GM12878 (cell line): ENCODE measurements around the gene OMG. TPM values are rescaled to one million over a fixed set of nuclear protein-coding genes. Genes with fewer than 3 reads are reported as not detected.
A peak's percentile ranks its signal among the peaks of the same experiment; 100 is the strongest.

Experiments used
- ASH2L ChIP-seq: fragments of 300-600, 200-600 bp; sonication (generic); IDR thresholded peaks from 2 replicates; pipeline ENCODE4 v1.6.1; 2017; ENCODE audit warnings: low read depth, mild to moderate bottlenecking, borderline replicate concordance
- CEBPZ ChIP-seq: fragments of 150-350 bp; IDR thresholded peaks from 2 replicates; pipeline ENCODE4 v1.6.1; 2016; ENCODE audit warnings: low read depth, low read length
- CUX1 ChIP-seq: IDR thresholded peaks from 2 replicates; pipeline ENCODE4 v1.6.1; 2012; ENCODE audit warnings: improper control_type of control experiment, low read depth, low read length; ENCODE audit not compliant: insufficient replicate concordance
- FOXM1 ChIP-seq: IDR thresholded peaks from 2 replicates; pipeline ENCODE4 v1.6.1; 2012; ENCODE audit warnings: low read depth, mild to moderate bottlenecking, inconsistent platforms, low read length, moderate library complexity
- IRF3 ChIP-seq: fragments of 450-650 bp; IDR thresholded peaks from 2 replicates; pipeline ENCODE4 v1.6.1; 2014; ENCODE audit warnings: mild to moderate bottlenecking
- JUND ChIP-seq: IDR thresholded peaks from 2 replicates; pipeline ENCODE4 v1.6.1; 2012; ENCODE audit warnings: low read depth, mild to moderate bottlenecking, low read length, improper control_type of control experiment, moderate library complexity
- KLF5 ChIP-seq: fragments of 450-650 bp; IDR thresholded peaks from 2 replicates; pipeline ENCODE4 v1.6.1; 2014; ENCODE audit warnings: mild to moderate bottlenecking; ENCODE audit not compliant: partially characterized antibody
- MLLT1 ChIP-seq: fragments of 450-650 bp; IDR thresholded peaks from 2 replicates; pipeline ENCODE4 v1.6.1; 2016; ENCODE audit warnings: mild to moderate bottlenecking
- NFIC ChIP-seq: IDR thresholded peaks from 2 replicates; pipeline ENCODE4 v1.6.1; 2012; ENCODE audit warnings: low read depth, mild to moderate bottlenecking, inconsistent platforms, low read length, moderate library complexity
- PAX8 ChIP-seq: fragments of 450-650 bp; IDR thresholded peaks from 2 replicates; pipeline ENCODE4 v1.6.1; 2017; ENCODE audit warnings: mild to moderate bottlenecking, moderate library complexity
- PBX3 ChIP-seq: IDR thresholded peaks from 2 replicates; pipeline ENCODE4 v1.6.1; 2011; ENCODE audit warnings: mild to moderate bottlenecking, low read depth, low read length, moderate library complexity; ENCODE audit not compliant: insufficient replicate concordance
- PKNOX1 ChIP-seq: fragments of 450-650 bp; IDR thresholded peaks from 2 replicates; pipeline ENCODE4 v1.6.1; 2016; ENCODE audit warnings: mild to moderate bottlenecking
- TBL1XR1 ChIP-seq: IDR thresholded peaks from 2 replicates; pipeline ENCODE4 v1.6.1; 2012; ENCODE audit warnings: low read depth, low read length, improper control_type of control experiment
- TCF7 ChIP-seq: IDR thresholded peaks from 2 replicates; pipeline ENCODE4 v1.6.1; 2014; ENCODE audit warnings: antibody characterized with exemption, borderline replicate concordance
- ZNF384 ChIP-seq: IDR thresholded peaks from 2 replicates; pipeline ENCODE4 v1.6.1; 2012; ENCODE audit warnings: low read depth, mild to moderate bottlenecking, low read length, improper control_type of control experiment, borderline replicate concordance
- polyA plus RNA-seq, 11 experiments: library from polyadenylated mRNA; depleted of rRNA in 4 of 11; unstranded in 6 of 11; stranded (reverse) in 5 of 11; fragments of >200 nt; fragmentation: Nextera tagmentation in 4 of 11; fragmentation: Illumina TruSeq in 1 of 11; extraction: Ambion mirVana in 4 of 11; extraction: Trizol in 1 of 11; gene quantifications; 1 replicate in 1 of 11; 2 replicates in 10 of 11; pipeline versions ENCODE4 v1.2.1 to v1.2.3, GENCODE V29; 2011 to 2016; ENCODE audit warnings: inconsistent platforms in 2 of 11, missing spikeins in 2 of 11, low read depth in 1 of 11
- total RNA-seq, 4 experiments: library from RNA; depleted of rRNA in 3 of 4; stranded (reverse); fragments of >200 nt in 3 of 4; fragmentation: Illumina TruSeq in 1 of 4; extraction: Trizol in 1 of 4; gene quantifications; 2 replicates each; pipeline versions ENCODE4 v1.2.1 to v1.2.3, GENCODE V29; 2013 to 2021

OMG gene
- total and polyA plus RNA-seq, 10 of the 15 experiments (the other 5 are each of a cell fraction or from before 2014, with no cell fraction given): 0.09 to 0.96 (median 0.26) TPM

GRCh38 chr17:31313982-31314781 is 17.1 kb upstream of the OMG start, which contains the start of gene EVI2B (continued):
- TF ChIP-seq CUX1: no peak
- TF ChIP-seq TCF7: no peak
- no peak for TF ChIP-seq CEBPZ
- no peak for TF ChIP-seq JUND
- TF ChIP-seq NFIC: peak; percentile 85
- TF ChIP-seq PBX3: no peak
- no peak for TF ChIP-seq KLF5
- peak; percentile 36; the same call in 1 of the 2 replicates for TF ChIP-seq FOXM1
- no peak for TF ChIP-seq ZNF384
- TF ChIP-seq TBL1XR1: no peak
- no peak for TF ChIP-seq IRF3
- no peak for TF ChIP-seq ASH2L
- TF ChIP-seq PAX8: no peak
- TF ChIP-seq PKNOX1: peak; percentile 44
- TF ChIP-seq MLLT1: no peak
